Neural cell (in vitro differentiated cells): ENCODE data around the gene BRINP2. TPM values are rescaled to one million over a fixed set of nuclear protein-coding genes. Genes with fewer than 3 reads are reported as not detected.

Experiments used
- H2AFZ ChIP-seq: fragments of 200-600, 300-800 bp; sonication (generic), shearing (Covaris generic); 2 replicates; pipeline ENCODE4 v1.6.0; 2014; ENCODE audit warnings: low read depth, mild to moderate bottlenecking, antibody characterized with exemption, low read length, moderate library complexity
- H3F3A ChIP-seq: fragments of 200-600 bp; shearing (Covaris generic); 2 replicates; pipeline ENCODE4 v1.6.1; 2016; ENCODE audit warnings: mild to moderate bottlenecking, moderate library complexity, mixed read lengths, antibody characterized with exemption, low read length; ENCODE audit not compliant: insufficient read depth, poor library complexity, severe bottlenecking
- H3K27ac ChIP-seq: fragments of 200-600, 300-800 bp; sonication (generic), shearing (Covaris generic); 2 replicates; pipeline ENCODE4 v1.5.1; 2014; ENCODE audit warnings: mild to moderate bottlenecking, low read length, moderate library complexity
- H3K27me3 ChIP-seq: fragments of 300-800, 200-600 bp; sonication (generic), shearing (Covaris generic); 2 replicates; pipeline ENCODE4 v1.6.0; 2014; ENCODE audit warnings: mild to moderate bottlenecking, low read depth, low read length, moderate library complexity; ENCODE audit not compliant: insufficient read depth
- H3K36me3 ChIP-seq: fragments of 300-800, 200-600 bp; sonication (generic), shearing (Covaris generic); 2 replicates; pipeline ENCODE4 v1.5.1; 2014; ENCODE audit warnings: mild to moderate bottlenecking, antibody characterized with exemption, low read length, moderate library complexity; ENCODE audit not compliant: insufficient read depth
- H3K4me2 ChIP-seq: fragments of 300-800, 200-600 bp; sonication (generic), shearing (Covaris generic); 2 replicates; pipeline ENCODE4 v1.6.0; 2014; ENCODE audit warnings: mild to moderate bottlenecking, low read length
- H3K4me3 ChIP-seq: fragments of 300-800, 200-600 bp; sonication (generic), shearing (Covaris generic); 2 replicates; pipeline ENCODE4 v1.5.1; 2014; ENCODE audit warnings: mild to moderate bottlenecking, low read length, moderate library complexity
- H3K79me2 ChIP-seq: fragments of 200-600 bp; shearing (Covaris generic); replicated peaks from 2 replicates; pipeline ENCODE4 v1.6.0; 2014; ENCODE audit warnings: mild to moderate bottlenecking, low read length, moderate library complexity; ENCODE audit not compliant: insufficient read depth
- H3K9ac ChIP-seq: fragments of 300-800, 200-600 bp; sonication (generic), shearing (Covaris generic); 2 replicates; pipeline ENCODE4 v1.6.1; 2016; ENCODE audit warnings: mild to moderate bottlenecking, low read length, mixed read lengths
- H3K9me2 ChIP-seq: fragments of 200-600 bp; shearing (Covaris generic); 2 replicates; pipeline ENCODE4 v1.6.1; 2016; ENCODE audit warnings: mild to moderate bottlenecking, low read length, mixed read lengths; ENCODE audit not compliant: insufficient read depth
- H3K9me3 ChIP-seq: fragments of 200-600, 300-800 bp; sonication (generic), shearing (Covaris generic); 2 replicates; pipeline ENCODE4 v1.6.1; 2016; ENCODE audit warnings: mild to moderate bottlenecking, mixed run types, low read length, moderate library complexity, mixed read lengths
- H4K20me1 ChIP-seq: fragments of 200-600 bp; shearing (Covaris generic); 2 replicates; pipeline ENCODE4 v1.6.1; 2016; ENCODE audit warnings: mild to moderate bottlenecking, mixed run types; ENCODE audit not compliant: insufficient read depth
- CTCF ChIP-seq: fragments of 450-650 bp; IDR thresholded peaks from 2 replicates; pipeline ENCODE4 v1.5.1; 2014; ENCODE audit warnings: antibody characterized with exemption, mild to moderate bottlenecking, moderate library complexity; ENCODE audit not compliant: poor library complexity, severe bottlenecking
- EP300 ChIP-seq: fragments of 450-650 bp; conservative IDR thresholded peaks from 2 replicates; pipeline ENCODE4 v1.6.1; 2014; ENCODE audit warnings: antibody characterized with exemption, mild to moderate bottlenecking, moderate library complexity; ENCODE audit not compliant: poor library complexity, severe bottlenecking
- EZH2 ChIP-seq: fragments of 200-600, 300-800 bp; shearing (Covaris generic), sonication (generic); IDR thresholded peaks from 2 replicates; pipeline ENCODE4 v1.6.1; 2014; ENCODE audit warnings: antibody characterized with exemption, low read length, borderline replicate concordance, mild to moderate bottlenecking; ENCODE audit not compliant: insufficient read depth, poor library complexity, severe bottlenecking
- MXI1 ChIP-seq: fragments of 450-650 bp; conservative IDR thresholded peaks from 2 replicates; pipeline ENCODE4 v1.6.1; 2014; ENCODE audit warnings: antibody characterized with exemption, mild to moderate bottlenecking; ENCODE audit not compliant: poor library complexity, severe bottlenecking
- POLR2AphosphoS5 ChIP-seq: IDR thresholded peaks from 2 replicates; pipeline ENCODE4 v1.6.1; 2012
- RAD21 ChIP-seq: fragments of 450-650 bp; conservative IDR thresholded peaks from 2 replicates; pipeline ENCODE4 v1.6.1; 2014; ENCODE audit warnings: antibody characterized with exemption, mild to moderate bottlenecking, moderate library complexity
- REST ChIP-seq: IDR thresholded peaks from 2 replicates; pipeline ENCODE4 v1.6.1; 2012; ENCODE audit warnings: borderline replicate concordance
- SMC3 ChIP-seq: fragments of 450-650 bp; conservative IDR thresholded peaks from 2 replicates; pipeline ENCODE4 v1.6.1; 2014; ENCODE audit warnings: antibody characterized with exemption, mild to moderate bottlenecking, moderate library complexity; ENCODE audit not compliant: poor library complexity
- TAF1 ChIP-seq: IDR thresholded peaks from 2 replicates; pipeline ENCODE4 v1.6.1; 2012; ENCODE audit warnings: low read depth
- polyA plus RNA-seq: library from polyadenylated mRNA; depleted of rRNA; stranded (reverse); fragments of >200 nt; gene quantifications from 2 replicates; pipeline ENCODE4 v1.2.3, GENCODE V29; 2014

The BRINP2 gene
- polyA plus RNA-seq, 1 donor from 2014 or later, result 12.9 TPM

GRCh38 chr1:177227978-177228692 is 57.4 kb downstream of the BRINP2 start:
- Histone ChIP-seq H3K9ac (no peak overlapping the region), H3K79me2 (no peaks in the 10 kb centered on the region), H4K20me1 (no peaks in the 10 kb centered on the region), H2AFZ (no peak overlapping the region), H3K9me2 (no peaks in the 10 kb centered on the region), H3K4me3 (no peak overlapping the region), H3K27ac (no peak overlapping the region), H3K36me3 (no peaks in the 10 kb centered on the region), H3K4me2 (no peak overlapping the region), H3K9me3 (no peaks in the 10 kb centered on the region), H3F3A (no peaks in the 10 kb centered on the region), H3K27me3 (no peaks in the 10 kb centered on the region)
- TF ChIP-seq EP300, result no peak
- no peak for TF ChIP-seq POLR2AphosphoS5
- TF ChIP-seq MXI1, result no peak
- TF ChIP-seq RAD21, result no peak
- no peak for TF ChIP-seq REST
- no peak for TF ChIP-seq CTCF
- no peak for TF ChIP-seq TAF1
- TF ChIP-seq EZH2, result no peak
- TF ChIP-seq SMC3, result no peak

- Histone ChIP-seq H3K27ac (no peak overlapping the region), H3K9me3 (no peaks in the 10 kb centered on the region), H3K27me3 (no peaks in the 10 kb centered on the region), H3K79me2 (no peaks in the 10 kb centered on the region), H3K9me2 (no peaks in the 10 kb centered on the region), H3K9ac (no peak overlapping the region), H2AFZ (no peak overlapping the region), H3K36me3 (no peaks in the 10 kb centered on the region), H3K4me2 (no peak overlapping the region), H3K4me3 (no peak overlapping the region), H3F3A (no peaks in the 10 kb centered on the region), H4K20me1 (no peaks in the 10 kb centered on the region)
- TF ChIP-seq TAF1 (no peak), REST (no peak), CTCF (no peak), EP300 (no peak), RAD21 (no peak), SMC3 (no peak), POLR2AphosphoS5 (no peak), MXI1 (no peak), EZH2 (no peak)
Observed at GRCh38 chr1:177228693-177229065, 57.9 kb downstream of the BRINP2 start.
